Glomerular visceral epithelial cell (primary cell): ENCODE results near the gene FAM174B.

ENCODE experiments used
- DNase-seq: peaks from one replicate; pipeline ENCODE4 v3.0.0-alpha.2; 2016; ENCODE audit errors: extremely low spot score

Gene FAM174B

DNA sequence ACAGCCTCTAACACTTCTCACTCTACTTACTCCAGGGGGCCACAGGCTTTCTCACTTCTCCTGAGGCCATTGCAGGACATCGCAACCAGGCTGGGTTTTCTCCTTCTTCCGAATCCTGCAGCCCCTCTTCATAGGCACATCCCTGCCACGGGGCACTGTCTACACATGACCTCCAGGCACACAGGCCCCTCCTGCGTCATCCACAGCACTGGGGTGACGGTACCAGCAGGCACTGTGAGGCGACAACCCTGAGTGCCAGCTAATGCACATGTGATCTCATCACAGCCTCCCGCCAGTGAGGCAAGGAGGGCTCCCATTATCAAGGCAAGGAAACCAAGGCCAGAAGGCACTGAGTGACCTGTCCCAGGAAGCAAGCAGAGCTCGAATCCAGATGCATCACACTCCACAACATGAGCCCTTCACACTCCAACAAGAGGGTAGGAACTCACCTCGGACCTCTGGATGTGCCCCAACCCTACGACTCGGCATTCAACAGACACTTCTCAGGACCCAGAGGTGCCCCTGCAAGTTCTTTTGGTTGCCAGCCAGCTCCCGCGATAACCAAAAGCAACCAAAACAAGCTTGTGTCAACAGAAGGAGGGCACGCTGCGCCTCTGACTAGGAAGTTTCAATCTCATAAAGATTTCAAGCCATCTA is 16.7 kb downstream of the FAM174B start:
- DNase-seq: no peak

DNA sequence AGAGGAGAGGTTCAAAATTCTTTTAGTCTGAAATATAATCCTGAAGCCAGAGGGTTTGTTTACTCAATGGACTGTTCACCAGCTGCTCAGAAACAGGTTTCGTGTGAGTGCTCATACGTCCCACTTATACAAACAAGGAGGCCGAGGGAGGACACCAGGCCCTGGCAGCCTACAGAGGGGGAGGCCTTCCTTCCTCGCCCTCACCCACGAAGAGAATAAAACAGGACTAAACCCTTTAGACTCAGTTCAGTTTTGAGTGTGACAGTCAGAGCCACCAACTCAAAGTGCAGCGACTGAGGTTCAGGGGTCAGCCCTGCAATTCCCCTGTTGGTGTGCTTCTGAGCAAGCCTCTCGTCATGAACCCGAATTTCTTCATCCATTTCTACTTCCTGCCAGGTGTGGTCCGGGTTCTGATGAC is 17.3 kb downstream of the FAM174B start:
- no peak for DNase-seq

DNA sequence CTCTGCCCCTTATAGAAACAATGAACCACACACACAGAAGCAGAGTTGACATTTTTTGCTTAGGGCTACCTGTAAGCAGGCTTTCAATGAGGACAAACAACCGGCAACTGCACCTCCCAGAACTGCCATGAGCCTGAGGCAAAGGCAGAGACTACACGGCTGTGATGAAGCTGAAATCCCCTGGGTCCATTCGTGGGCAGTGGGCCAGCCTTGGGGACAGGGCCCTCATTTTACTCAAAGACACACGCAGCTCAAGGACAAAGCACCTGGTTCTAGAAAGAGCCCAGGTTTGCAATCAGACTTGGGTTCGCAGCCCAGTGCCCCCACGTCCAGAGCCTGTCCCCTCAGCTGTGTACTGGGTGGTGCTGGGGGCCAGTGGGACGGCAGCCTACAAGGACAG is 17.9 kb downstream of the FAM174B start:
- DNase-seq: no peak

DNA sequence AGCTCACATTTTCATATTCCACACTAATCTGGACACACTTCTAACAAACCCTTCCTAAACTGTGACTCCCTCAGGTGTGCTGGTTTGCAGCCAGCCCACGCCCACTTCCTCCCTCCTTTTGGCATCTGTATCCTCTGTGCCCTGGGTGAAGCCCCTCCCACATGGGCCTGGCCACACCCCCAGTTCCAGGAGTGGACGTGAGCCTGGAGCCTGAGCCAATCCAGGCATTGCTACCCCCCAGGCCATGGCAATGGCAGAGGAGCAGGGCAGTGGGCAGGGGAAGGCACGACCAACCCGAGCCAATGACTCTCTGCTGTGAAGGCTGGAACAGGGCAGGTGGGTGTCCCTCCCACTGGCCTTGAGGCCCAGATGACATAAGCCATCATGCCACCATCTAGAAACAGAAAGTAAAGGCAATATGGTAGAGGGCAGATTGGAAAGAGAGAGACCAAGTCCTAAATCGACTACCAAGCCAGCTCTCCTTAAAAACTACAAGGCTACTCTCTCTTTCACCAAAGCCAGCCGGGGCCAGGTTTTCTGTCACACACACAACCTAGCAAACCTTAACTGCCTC is 18.6 kb downstream of the FAM174B start:
- DNase-seq: no peak

DNA sequence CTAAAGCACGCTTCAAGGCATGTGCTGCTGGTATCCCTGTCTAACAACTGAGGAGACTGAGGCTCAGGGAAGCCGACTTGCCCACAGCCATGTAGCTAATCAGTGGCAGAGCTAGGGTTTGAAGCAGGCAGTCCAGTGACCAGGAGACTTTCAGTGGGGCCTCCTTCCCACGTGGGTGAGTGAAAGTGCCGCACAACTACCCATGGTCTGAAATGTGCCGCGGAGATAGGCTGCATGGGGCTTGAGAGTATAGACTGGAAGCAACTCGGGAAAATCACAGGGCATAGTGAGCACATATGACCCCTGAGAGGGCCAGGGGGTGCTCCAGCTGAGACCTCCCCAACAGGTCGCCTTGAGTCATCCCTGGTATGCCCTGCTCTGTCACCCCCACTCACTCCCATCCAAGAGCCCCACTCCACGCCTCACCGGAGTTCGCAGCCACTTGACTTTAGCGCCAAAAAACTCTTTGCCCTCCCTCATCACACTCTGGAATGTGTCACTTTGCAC is 19.1 kb downstream of the FAM174B start:
- DNase-seq: no peak

DNA sequence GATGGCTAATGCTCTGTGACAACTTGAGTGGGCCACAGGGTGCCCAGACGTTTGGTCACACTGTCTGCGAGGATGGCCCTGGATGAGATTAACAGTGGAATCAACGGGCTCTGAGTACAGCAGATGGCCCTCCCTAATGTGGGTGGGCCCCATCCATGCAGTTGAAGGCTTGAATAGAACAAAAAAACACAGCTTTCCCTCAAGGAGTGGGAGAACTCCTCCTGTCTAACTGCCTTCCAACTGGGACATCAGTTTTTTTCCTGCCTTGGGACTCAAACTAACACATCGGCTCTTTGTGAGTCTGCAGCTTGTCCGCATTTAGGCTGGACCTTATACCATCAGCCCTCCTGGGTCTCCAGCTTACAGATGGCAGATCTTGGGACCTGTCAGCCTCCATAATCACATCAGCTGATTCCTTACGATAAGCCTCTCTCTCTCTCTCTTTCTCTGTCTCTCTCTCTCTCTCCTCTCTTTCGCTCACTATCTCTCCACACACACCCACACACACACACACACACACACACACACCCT is 20.8 kb downstream of the FAM174B start:
- DNase-seq: no peak

DNA sequence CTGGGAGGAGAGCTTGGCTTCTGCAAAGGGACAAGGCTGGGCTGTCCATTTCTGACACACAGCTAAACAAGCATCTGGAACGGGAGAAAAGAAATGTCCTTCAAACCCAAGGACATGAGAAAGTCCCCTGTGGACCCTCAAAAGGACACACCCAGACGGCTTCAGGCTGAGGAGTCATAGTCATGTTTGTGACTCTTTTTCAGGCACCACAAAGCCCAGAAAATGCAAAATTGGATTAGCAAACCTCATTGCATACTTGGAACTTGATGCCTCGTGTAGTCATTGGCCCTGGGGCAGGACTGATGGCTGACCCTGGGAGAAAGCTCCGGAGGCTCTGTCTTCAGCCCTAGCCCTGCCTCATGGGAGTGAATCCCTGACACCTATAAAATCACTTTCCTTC is 21.5 kb downstream of the FAM174B start:
- no peak for DNase-seq

DNA sequence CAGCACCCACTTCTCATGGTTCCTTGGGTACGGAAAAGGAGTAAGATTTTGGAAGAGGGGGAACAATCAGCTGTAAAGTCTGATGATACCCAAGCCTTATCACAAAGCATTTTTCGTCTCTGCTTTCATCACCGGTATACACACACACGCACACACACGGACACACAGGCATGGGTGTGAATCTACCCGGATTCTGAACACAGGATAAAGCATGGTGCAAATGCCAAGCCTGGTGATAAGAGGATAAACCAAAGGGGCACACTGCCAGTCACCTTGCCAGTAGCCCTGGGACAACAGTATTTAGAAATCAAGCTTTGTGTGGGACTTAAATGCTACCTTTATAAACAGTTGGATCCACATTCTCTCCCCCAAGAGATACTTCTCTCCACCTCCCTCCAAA is 22.2 kb downstream of the FAM174B start:
- no peak for DNase-seq

DNA sequence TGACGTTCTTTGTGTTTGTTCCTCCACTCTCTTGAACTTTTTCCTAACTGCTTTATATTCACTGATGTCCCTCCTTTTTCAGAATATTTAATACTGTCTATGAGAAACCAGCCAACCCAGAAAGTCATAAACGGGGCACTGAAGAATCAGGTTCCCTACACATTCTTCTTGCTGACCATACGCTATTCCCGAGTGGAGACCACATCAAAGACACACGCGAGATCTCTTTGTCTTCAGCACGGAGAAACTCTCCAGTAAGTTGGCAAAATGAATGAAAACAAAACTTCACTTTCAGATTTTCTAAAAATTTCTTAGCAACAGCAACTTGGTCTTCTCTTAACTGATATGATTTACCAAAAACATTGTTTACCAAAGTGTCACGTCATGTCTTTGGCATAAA is 22.6 kb downstream of the FAM174B start:
- no peak for DNase-seq

DNA sequence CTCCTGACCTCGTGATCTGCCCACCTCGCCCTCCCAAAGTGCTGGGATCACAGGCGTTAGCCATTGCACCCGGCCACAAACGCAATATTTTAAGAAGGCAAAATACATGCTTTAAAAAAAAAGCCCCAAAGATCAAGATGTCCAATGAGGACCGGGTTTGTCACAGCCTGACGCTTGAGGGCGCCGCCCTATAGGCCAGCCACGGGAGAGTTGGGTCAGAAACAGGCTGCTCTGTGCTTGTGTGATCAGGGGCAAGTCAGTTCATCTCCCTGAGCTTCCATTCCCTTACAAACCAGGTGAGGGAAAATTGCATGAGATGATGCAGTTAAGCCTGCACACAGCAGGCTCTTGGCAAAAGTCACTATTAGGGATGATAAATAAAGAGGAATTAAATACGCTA is 23.9 kb downstream of the FAM174B start:
- DNase-seq: no peak

DNA sequence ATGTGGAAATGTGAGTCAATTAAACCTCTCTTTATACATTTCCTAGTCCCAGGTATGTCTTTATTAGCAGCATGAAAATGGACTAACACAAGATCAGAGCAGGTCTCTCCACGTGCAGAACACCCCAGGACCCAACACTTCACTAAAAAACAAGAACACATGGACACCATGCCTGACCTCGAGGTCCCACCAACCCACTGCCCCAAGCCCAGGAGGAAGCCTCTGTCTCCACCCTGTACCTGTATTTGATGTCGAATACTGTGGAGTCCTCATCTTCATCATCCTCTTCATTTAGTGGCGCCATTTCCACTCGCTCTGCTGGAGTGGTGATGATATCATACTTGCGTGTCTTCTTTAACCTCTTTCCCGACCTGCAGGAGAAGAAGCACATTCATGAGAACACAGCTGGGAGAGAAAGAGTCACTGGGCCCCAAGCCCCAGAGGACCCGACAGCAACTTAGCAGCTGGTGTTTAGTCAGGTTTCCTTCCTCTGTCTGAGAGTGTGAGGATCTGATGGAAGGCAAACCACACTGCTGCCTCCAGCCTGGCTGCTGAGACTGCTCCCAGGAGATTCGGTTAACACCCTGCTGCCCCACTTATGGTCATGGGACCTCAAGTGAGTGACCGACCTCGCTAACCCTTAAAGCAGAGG is 25.5 kb downstream of the FAM174B start:
- no peak for DNase-seq

DNA sequence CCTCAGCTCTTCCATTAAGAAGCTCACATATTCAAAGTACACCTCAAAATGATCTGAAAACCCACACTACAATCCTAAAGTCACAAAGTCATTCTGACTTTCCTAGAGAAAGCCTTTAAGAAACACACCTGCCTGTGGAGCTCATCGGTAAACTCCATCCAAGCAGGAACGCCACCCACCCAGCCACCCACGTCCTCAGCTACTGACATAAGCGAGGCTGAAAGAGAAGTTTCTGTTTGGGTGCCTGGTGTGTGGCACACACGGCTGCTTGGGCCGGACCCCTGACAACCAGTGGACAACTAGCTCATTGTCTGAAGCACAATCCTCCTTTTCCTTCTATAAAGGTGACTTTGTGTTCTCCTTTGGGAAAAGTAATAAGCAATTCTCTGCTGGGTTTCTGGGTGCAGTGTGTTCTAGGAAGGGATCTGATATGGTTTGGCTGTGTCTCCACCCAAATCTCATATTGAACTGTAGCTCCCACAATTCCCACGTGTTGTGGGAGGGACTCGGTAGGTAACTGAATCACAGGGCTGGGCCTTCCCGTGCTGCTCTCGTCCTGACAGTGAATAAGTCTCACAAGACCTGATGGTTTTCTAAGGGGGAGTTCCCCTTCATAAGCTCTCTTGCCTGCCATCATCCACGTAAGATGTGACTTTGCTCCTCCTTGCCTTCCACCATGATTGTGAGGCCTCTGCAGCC is 26.1 kb downstream of the FAM174B start:
- DNase-seq: no peak

DNA sequence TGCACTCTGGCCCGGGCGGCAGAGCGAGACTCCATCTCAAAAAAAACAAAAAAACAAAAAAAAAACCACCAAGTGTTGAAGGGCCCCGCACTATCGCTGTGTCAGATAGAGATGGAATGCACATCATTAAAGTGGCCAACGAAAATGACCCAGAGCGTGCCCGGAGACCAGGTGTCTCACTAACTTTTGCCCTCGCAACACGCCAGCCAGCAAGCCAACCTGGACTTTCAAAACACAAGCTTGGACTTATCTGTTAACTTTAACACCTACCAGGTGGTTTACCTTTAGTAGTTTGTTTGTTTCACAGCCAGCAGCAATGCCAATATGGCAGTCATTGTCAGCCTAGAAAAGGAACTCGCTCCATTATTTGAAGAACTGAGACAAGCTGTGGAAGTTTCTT is 28.6 kb downstream of the FAM174B start:
- no peak for DNase-seq

DNA sequence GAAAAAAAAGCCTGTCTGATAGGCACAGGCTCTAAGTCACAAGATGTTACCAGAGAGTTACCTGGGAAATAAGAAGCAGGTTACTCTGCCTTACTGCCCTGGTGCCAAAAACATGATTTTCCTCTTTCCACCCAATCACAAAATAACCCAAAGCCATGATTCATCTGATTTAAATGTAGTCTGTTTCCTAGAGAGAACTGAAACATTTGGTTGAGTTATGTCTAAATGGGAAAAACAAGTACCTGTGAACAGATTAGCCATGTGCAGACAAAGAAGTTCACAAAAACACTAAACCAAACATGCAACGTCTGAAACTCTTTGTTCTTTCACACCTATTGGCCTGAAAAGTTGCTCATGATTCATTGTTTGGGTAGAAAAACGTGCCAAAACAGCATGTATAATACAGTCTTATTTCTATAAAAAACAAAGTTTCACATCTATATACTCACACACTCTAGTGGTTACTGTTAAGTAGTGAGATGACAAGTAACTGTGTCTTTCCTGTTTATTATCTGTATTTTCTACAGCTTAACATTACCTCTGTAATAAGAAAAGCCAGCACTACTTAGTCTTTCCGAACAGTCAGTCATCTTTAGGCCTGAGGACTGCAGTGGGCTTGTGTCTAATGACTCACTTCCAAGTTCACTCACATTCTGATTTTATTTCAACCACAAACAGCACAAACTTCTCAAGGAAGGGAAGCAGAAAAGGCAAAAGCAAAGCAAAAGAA is 30.2 kb downstream of the FAM174B start:
- DNase-seq: peak; percentile 44

DNA sequence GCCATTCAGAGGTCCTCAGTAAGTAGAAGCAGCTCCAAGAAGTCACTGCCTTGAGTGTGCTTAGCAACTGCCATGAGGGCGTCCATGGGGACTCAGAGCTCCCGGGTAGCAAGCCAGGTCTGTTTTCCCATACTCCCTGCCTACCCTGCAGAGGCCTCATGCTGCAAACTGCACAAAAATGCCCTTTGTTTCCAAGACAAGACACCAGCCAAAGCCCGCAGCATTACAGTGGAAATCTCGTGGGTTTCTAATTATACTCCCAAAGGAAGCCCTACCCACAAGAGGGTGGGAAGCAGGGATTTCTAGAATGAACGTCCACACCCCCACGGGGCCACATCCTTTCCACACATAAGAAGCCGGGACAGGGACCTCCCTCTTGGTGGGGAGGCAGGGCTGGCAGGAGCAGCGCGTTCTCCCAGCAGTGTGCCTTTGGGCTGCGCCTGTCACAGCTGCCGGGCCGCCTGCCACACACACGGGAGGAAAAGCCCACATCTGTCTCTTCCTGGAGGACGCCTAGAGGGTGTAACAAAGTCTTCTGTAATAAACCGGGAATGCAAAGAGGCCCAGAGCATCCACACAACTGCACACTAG is 31.1 kb downstream of the FAM174B start:
- no peak for DNase-seq

DNA sequence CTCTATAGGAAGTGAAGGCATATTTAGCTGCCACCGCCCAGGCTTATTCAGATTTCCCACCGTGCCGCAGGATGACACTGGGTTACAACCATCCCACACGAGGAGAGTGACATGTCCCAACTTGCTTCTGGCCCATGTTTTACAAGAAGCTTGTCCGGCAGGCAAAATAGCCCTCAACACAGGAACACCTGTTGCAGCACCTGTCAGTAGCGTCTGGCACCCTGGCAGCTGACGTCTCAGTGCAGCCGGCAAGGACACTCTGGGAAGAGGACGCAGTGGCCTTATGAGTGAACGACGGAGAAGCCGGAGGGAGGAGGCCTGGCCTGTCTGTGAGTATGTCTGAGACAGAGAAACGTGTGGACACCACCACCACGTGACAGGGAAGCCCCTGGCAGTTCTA is 32.1 kb downstream of the FAM174B start:
- DNase-seq: no peak

DNA sequence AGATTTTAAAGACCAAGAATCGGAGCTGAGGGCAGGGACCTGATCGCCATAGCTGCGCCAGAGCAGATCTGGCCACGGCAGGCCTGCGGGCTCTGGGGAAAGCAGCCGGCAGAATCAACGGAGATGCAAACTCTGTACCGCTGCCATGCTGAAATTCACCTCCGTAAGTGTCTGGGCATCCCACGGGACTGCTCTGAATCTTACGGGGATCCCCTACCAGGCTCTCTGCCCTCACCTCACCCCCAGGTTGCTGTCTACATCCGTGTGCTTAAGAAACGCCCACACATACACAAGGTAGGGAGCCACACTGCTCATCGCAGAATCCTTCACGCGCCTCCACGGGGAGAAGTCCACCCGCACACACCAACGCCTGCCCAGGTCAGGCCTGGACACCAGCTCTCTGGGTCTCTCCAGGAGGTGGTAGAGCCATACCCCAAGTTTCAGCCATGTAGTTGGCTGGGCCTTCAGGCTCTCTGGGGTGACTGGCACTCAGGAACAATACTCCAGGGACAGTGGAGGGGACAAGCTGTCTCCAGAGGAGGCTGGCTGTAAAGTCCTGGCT is 33.5 kb downstream of the FAM174B start:
- no peak for DNase-seq

DNA sequence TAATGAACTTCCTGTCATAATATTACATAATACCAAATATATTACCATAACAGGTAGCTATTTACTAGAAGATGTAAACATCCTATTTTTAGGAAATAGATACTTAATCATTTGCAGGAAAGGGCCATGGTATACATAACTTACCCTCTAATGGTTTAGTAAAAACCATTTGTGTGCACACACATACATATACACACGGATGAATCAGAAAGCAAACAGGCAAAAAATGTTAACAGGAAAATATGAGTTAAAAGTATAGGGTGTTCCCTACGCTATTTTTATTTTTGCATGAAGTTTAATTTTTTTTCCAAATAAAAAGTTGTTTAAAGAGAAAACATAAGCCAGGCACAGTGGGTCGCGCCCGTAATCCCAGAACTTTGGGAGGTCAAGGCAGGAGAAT is 34.6 kb downstream of the FAM174B start:
- no peak for DNase-seq

DNA sequence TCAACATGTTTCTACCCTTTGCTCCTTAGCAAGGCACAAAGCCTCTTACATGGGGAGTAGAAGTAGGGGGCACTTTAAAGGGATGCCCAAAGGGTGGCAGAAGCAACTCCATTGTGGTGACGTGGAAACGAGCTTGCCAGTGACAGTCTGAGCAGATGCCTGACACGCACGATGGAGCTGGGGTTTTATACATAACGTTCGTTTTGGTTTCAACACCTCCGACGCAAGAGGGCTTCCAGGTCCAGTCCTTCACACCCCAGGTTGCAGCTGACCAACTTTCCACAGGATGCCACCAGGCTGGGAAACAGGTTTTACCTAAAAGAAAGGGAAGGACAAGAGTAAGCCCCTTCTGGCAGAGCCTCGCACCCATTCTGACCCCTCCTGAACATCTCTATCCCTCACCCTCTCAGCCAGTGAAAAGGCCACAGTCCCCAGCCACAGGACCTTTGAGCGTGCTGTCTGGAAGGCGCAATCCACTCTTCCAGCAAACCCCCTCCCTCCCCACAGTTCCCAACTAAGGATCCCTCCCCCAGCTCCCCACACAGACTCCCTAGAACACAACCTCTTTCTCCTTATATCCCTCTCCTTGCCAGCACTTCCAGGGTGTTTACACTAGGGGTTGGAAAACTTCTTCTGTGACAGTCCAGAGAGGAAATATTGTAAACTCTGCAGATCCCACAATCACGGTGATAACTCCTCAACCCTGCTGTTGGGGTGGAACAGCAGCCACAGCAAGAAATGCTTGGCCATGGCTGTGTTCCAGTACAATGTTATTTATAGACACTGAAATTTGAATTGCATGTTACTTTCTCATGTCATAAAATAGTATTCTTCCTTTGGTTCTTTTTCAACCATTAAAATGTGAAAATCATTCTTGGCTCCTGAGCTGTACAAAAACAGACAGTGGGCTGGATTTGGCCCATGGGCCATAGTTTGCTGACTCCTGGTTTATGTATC is 36.2 kb downstream of the FAM174B start:
- no peak for DNase-seq
